SK-N-SH (cell line): ENCODE measurements around the gene CDHR3.

Experiments used
- CHD2 ChIP-seq: fragments of 150-350 bp; IDR thresholded peaks from 2 replicates; pipeline ENCODE4 v1.6.1; 2018; ENCODE audit warnings: low read length; ENCODE audit not compliant: partially characterized antibody
- EP300 ChIP-seq, 2 experiments: IDR thresholded peaks; 2 replicates each; pipeline versions ENCODE4 v1.4.0 to v1.6.1; 2012; ENCODE audit warnings: borderline replicate concordance in 1 of 2, low read depth in 1 of 2, low read length in 1 of 2
- FOXJ3 ChIP-seq: sonication (generic); formaldehyde crosslinking; IDR thresholded peaks from 2 replicates; pipeline ENCODE4 v1.5.1; 2020; ENCODE audit warnings: mild to moderate bottlenecking, missing genetic modification reagents
- GATA2 ChIP-seq: sonication (generic); formaldehyde crosslinking; IDR thresholded peaks from 2 replicates; pipeline ENCODE4 v1.5.0; 2020; ENCODE audit warnings: mild to moderate bottlenecking, missing genetic modification reagents
- MAX ChIP-seq: IDR thresholded peaks from 2 replicates; pipeline ENCODE4 v1.4.0; 2012; ENCODE audit warnings: low read depth
- MXI1 ChIP-seq: IDR thresholded peaks from 2 replicates; pipeline ENCODE4 v1.6.1; 2012; ENCODE audit warnings: mild to moderate bottlenecking, low read depth, low read length, improper control_type of control experiment
- NRF1 ChIP-seq: IDR thresholded peaks from 2 replicates; pipeline ENCODE4 v1.6.1; 2012; ENCODE audit warnings: low read depth, mild to moderate bottlenecking, low read length
- POLR2AphosphoS5 ChIP-seq: IDR thresholded peaks from 2 replicates; pipeline ENCODE4 v1.6.1; 2012; ENCODE audit warnings: low read depth, low read length
- RAD21 ChIP-seq: IDR thresholded peaks from 2 replicates; pipeline ENCODE4 v1.6.1; 2012; ENCODE audit warnings: mild to moderate bottlenecking, low read length
- SIN3A ChIP-seq: IDR thresholded peaks from 2 replicates; pipeline ENCODE4 v1.6.1; 2012; ENCODE audit warnings: low read depth, mild to moderate bottlenecking, low read length, moderate library complexity, borderline replicate concordance
- SMC3 ChIP-seq: IDR thresholded peaks from 2 replicates; pipeline ENCODE4 v1.6.1; 2012; ENCODE audit warnings: low read depth, low read length, improper control_type of control experiment
- TAF1 ChIP-seq: IDR thresholded peaks from 2 replicates; pipeline ENCODE4 v1.6.1; 2012; ENCODE audit warnings: low read depth, mild to moderate bottlenecking, low read length, moderate library complexity, borderline replicate concordance
- TF ChIP-seq, protein P1 (sequence below): fragments of 200-600 bp; sonication (generic); IDR thresholded peaks from 2 replicates; pipeline ENCODE4 v1.6.1; 2017; ENCODE audit warnings: antibody characterized with exemption, mild to moderate bottlenecking, moderate library complexity
- TF ChIP-seq, protein P2 (sequence below): IDR thresholded peaks from 2 replicates; pipeline ENCODE4 v1.6.1; 2012; ENCODE audit warnings: mild to moderate bottlenecking, low read depth, low read length, moderate library complexity

GRCh38 chr7:106034383-106034782, 71.3 kb downstream of the CDHR3 start:
- no peak for TF ChIP-seq TAF1
- TF ChIP-seq, protein P1, sequence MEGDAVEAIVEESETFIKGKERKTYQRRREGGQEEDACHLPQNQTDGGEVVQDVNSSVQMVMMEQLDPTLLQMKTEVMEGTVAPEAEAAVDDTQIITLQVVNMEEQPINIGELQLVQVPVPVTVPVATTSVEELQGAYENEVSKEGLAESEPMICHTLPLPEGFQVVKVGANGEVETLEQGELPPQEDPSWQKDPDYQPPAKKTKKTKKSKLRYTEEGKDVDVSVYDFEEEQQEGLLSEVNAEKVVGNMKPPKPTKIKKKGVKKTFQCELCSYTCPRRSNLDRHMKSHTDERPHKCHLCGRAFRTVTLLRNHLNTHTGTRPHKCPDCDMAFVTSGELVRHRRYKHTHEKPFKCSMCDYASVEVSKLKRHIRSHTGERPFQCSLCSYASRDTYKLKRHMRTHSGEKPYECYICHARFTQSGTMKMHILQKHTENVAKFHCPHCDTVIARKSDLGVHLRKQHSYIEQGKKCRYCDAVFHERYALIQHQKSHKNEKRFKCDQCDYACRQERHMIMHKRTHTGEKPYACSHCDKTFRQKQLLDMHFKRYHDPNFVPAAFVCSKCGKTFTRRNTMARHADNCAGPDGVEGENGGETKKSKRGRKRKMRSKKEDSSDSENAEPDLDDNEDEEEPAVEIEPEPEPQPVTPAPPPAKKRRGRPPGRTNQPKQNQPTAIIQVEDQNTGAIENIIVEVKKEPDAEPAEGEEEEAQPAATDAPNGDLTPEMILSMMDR: no peak
- no peak for TF ChIP-seq GATA2
- no peak for TF ChIP-seq SMC3
- TF ChIP-seq RAD21: no peak
- TF ChIP-seq SIN3A: no peak
- no peak for TF ChIP-seq MAX
- no peak for TF ChIP-seq EP300 (IDR thresholded peaks at IDR 0.05; ENCODE audit: borderline replicate concordance in 1 of 2, low read depth in 1 of 2, low read length in 1 of 2)
- TF ChIP-seq, protein P2, sequence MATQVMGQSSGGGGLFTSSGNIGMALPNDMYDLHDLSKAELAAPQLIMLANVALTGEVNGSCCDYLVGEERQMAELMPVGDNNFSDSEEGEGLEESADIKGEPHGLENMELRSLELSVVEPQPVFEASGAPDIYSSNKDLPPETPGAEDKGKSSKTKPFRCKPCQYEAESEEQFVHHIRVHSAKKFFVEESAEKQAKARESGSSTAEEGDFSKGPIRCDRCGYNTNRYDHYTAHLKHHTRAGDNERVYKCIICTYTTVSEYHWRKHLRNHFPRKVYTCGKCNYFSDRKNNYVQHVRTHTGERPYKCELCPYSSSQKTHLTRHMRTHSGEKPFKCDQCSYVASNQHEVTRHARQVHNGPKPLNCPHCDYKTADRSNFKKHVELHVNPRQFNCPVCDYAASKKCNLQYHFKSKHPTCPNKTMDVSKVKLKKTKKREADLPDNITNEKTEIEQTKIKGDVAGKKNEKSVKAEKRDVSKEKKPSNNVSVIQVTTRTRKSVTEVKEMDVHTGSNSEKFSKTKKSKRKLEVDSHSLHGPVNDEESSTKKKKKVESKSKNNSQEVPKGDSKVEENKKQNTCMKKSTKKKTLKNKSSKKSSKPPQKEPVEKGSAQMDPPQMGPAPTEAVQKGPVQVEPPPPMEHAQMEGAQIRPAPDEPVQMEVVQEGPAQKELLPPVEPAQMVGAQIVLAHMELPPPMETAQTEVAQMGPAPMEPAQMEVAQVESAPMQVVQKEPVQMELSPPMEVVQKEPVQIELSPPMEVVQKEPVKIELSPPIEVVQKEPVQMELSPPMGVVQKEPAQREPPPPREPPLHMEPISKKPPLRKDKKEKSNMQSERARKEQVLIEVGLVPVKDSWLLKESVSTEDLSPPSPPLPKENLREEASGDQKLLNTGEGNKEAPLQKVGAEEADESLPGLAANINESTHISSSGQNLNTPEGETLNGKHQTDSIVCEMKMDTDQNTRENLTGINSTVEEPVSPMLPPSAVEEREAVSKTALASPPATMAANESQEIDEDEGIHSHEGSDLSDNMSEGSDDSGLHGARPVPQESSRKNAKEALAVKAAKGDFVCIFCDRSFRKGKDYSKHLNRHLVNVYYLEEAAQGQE: no peak
- no peak for TF ChIP-seq FOXJ3
- TF ChIP-seq CHD2: no peak
- no peak for TF ChIP-seq MXI1
- no peak for TF ChIP-seq POLR2AphosphoS5
- no peak for TF ChIP-seq NRF1
